K562 treated with DMSO at 1 percent for 24 hours (cell line): ENCODE data around the gene NR2C2AP. TPM values are rescaled to one million over a fixed set of nuclear protein-coding genes. Genes with fewer than 3 reads are reported as not detected.

ENCODE experiments used
- total RNA-seq: library from RNA; unstranded; fragments of 300-600 nt; gene quantifications from 2 replicates; pipeline ENCODE4 v1.2.3, GENCODE V29; 2022; ENCODE audit warnings: low read depth; ENCODE audit not compliant: insufficient read depth

NR2C2AP gene, protein sequence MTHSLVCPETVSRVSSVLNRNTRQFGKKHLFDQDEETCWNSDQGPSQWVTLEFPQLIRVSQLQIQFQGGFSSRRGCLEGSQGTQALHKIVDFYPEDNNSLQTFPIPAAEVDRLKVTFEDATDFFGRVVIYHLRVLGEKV
- total RNA-seq: 13.9 and 20.8 TPM in 2 replicates

GRCh38 chr19:19203012-19203856, at the start of gene NR2C2AP:
Gene NR2C2AP (minus strand): TSS chr19:19203414. CDS start chr19:19203060, 354 bp downstream.

GRCh38 chr19:19211499-19212420, 8.5 kb upstream of the NR2C2AP start, which contains the start of gene NCAN:
Gene NCAN (plus strand): TSS chr19:19211958. CDS start chr19:19216954, 4,996 bp downstream.

GRCh38 chr19:19192078-19192882, 10.9 kb downstream of the NR2C2AP start, which contains the start of the genes BORCS8 and RFXANK:
Gene BORCS8 (minus strand): TSS chr19:19192152. CDS start chr19:19192117, 35 bp downstream.
Gene RFXANK (plus strand): TSS chr19:19192258. CDS start chr19:19193947, 1,689 bp downstream.

GRCh38 chr19:19170053-19170872, 33.0 kb downstream of the NR2C2AP start, which contains the start of gene MEF2B:
Gene MEF2B (minus strand): TSS chr19:19170263. CDS start chr19:19150735, 19,528 bp downstream.

Other genes starting within 250 kb of the NR2C2AP start
- gene SUGP2, start 169.9 kb downstream of the NR2C2AP start, total RNA-seq: 57.3 and 58.9 TPM in 2 replicates
- 33.1 and 37.5 TPM in 2 replicates for gene ARMC6, start 169.8 kb downstream of the NR2C2AP start, total RNA-seq
- gene SLC25A42, start 139.4 kb downstream of the NR2C2AP start, total RNA-seq: 39.2 and 46.6 TPM in 2 replicates
- 60.1 and 60.9 TPM in 2 replicates for gene TMEM161A, start 64.9 kb downstream of the NR2C2AP start, total RNA-seq
- 11.4 and 12.9 TPM in 2 replicates for gene MEF2B, start 33.2 kb downstream of the NR2C2AP start, total RNA-seq
- 27.4 and 28.6 TPM in 2 replicates for gene BORCS8, start 11.3 kb downstream of the NR2C2AP start, total RNA-seq
- 215 and 221 TPM in 2 replicates for gene RFXANK, start 11.2 kb downstream of the NR2C2AP start, total RNA-seq
- gene NCAN, start 8.5 kb upstream of the NR2C2AP start, total RNA-seq: not detected in 2 replicates
- not detected in 2 replicates for gene TM6SF2, start 69.9 kb upstream of the NR2C2AP start, total RNA-seq
- gene SUGP1, start 117.1 kb upstream of the NR2C2AP start, total RNA-seq: 53.4 and 56.5 TPM in 2 replicates
- 41.5 and 43.6 TPM in 2 replicates for gene MAU2, start 117.4 kb upstream of the NR2C2AP start, total RNA-seq
- 76.5 and 81.1 TPM in 2 replicates for gene GATAD2A, start 202.3 kb upstream of the NR2C2AP start, total RNA-seq